ENCODE results near the gene TEX54. TPM values are rescaled to one million over a fixed set of nuclear protein-coding genes. Genes with fewer than 3 reads are reported as not detected.

TEX54 gene
- total and polyA plus RNA-seq, 2 of the 13 experiments (the other 11 are each of a cell fraction or from before 2014, with no cell fraction given), result not detected

GRCh38 chr11:62856333-62856895, 23.8 kb upstream of the TEX54 start (continued):
- TF ChIP-seq ZC3H4 (CRISPR knock-in tag; IDR thresholded peaks at IDR 0.05; ENCODE audit: borderline replicate concordance) (no peak), ZNF142 (CRISPR knock-in tag; IDR thresholded peaks at IDR 0.05) (no peak; the same call in 1 of the 2 replicates), ZBTB3 (CRISPR knock-in tag; IDR thresholded peaks at IDR 0.05; ENCODE audit: borderline replicate concordance, low read depth) (no peak), GZF1 (CRISPR knock-in tag; IDR thresholded peaks at IDR 0.05) (no peak; the same call in 1 of the 2 replicates), ZNF784 (CRISPR knock-in tag; IDR thresholded peaks at IDR 0.05; ENCODE audit: borderline replicate concordance) (no peak), ZNF883 (CRISPR knock-in tag; IDR thresholded peaks at IDR 0.05; ENCODE audit: not compliant biosample characterization) (no peak), ZNF337 (CRISPR knock-in tag; IDR thresholded peaks at IDR 0.05; ENCODE audit: borderline replicate concordance, low read depth) (no peak), SMAD9 (CRISPR knock-in tag; IDR thresholded peaks at IDR 0.05) (peak; percentile 13; the same call in 1 of the 2 replicates), RFX1 (IDR thresholded peaks at IDR 0.05) (no peak), NFATC3 (CRISPR knock-in tag; IDR thresholded peaks at IDR 0.05) (0 out of 2 replicates have a peak, but pooled peaks have one; percentile 8), POGK (CRISPR knock-in tag; conservative IDR thresholded peaks at IDR 0.05) (0 out of 2 replicates have a peak, but pooled peaks have one; percentile 13), ZNF704 (CRISPR knock-in tag; IDR thresholded peaks at IDR 0.05; ENCODE audit: borderline replicate concordance) (no peak), ZBTB44 (CRISPR knock-in tag; IDR thresholded peaks at IDR 0.05) (no peak), ZNF574 (CRISPR knock-in tag; IDR thresholded peaks at IDR 0.05) (no peak)
